ENCODE measurements around the gene RARRES2. TPM values are rescaled to one million over a fixed set of nuclear protein-coding genes. Genes with fewer than 3 reads are reported as not detected.

Gene RARRES2
- total and polyA plus RNA-seq, 5 experiments from 2014 or later = 0.29 TPM; not detected in 4

DNA sequence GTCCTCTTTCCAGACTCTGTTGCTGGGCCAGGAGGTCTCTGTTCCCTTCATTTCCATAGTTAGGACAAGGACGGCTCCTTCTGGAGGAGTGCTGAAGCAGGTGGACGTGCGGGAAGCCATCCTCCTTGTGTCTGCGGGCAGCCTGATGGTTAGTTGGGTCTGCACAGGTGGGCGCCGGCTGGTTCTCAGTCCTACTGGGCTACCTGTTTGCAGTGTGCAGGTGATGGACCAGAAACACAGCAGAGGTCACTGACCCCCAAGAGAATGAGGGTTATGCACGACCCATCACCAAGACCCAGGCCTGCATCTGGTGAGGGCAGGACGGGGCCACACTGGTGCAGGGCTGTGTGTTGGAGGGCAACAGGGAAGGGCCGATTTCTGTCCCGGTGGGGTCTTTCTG is 7.8 kb downstream of the RARRES2 start:
- DNase-seq = no peak
- peak overlapping the region in 1 of 10 donors; percentile 21 for H3K27ac Mint-ChIP-seq
- no peaks in the 10 kb centered on the region for H3K27me3 Mint-ChIP-seq
- ATAC-seq = no peak
- POLR2A ChIA-PET = no interaction called here
- peaks cover 4 to 42% (median 8%) of the 10 kb centered on the region in 3 donors for H3K36me3 Mint-ChIP-seq
- no peaks in the 10 kb centered on the region for H3K9me3 Mint-ChIP-seq
- no peak overlapping the region for H3K4me3 Mint-ChIP-seq
- H3K4me1 Mint-ChIP-seq = peaks cover 0 to 13% (median 7%) of the 10 kb centered on the region in 4 donors

DNA sequence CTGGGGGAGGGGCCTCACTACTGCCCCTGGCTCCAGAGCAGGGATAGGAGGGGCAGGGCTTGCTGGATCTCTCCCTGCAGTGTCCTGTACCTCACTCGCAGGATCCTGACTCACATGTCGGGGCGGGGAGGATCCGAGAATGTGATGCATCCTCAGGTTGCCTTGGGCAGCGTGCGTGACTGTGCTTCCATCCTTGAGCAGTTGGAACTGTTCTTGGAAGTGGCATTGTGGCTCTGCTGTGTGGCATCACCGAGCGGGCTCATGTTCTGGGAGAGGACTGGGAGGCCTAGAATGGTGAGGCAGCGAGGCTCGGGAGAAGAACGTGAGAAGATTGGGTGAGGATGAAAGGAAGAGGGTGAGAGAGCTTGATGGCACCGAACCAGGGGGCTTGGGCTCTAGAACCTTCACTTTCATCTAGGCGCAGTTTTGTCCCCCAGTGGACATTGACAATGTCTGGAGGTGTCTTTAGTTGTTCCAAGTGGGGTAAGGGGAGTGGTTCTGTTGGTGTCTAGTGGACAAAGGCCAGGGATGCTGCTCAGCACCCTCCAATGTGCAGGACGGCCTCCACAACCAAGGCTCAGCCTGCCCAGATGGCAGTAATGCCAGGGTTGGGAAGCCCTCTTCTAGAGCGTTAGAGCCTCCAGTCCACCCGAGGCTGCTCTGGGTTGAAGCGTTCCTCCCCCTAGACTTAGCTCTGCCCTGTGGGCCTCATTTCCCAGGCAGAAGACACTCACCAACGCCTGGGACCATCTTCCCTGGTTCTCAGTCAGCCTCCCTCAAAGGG is 8.4 kb downstream of the RARRES2 start:
- Mint-ChIP-seq H3K4me1 (peaks cover 0 to 11% (median 6%) of the 10 kb centered on the region in 4 donors), H3K36me3 (peaks cover 7 to 47% (median 9%) of the 10 kb centered on the region in 3 donors), H3K27ac (peak overlapping the region in 1 of 10 donors; percentile 21), H3K27me3 (no peaks in the 10 kb centered on the region), H3K9me3 (no peaks in the 10 kb centered on the region), H3K4me3 (no peak overlapping the region)
- ATAC-seq (no peak), DNase-seq (no peak)
- POLR2A ChIA-PET = no interaction called here

DNA sequence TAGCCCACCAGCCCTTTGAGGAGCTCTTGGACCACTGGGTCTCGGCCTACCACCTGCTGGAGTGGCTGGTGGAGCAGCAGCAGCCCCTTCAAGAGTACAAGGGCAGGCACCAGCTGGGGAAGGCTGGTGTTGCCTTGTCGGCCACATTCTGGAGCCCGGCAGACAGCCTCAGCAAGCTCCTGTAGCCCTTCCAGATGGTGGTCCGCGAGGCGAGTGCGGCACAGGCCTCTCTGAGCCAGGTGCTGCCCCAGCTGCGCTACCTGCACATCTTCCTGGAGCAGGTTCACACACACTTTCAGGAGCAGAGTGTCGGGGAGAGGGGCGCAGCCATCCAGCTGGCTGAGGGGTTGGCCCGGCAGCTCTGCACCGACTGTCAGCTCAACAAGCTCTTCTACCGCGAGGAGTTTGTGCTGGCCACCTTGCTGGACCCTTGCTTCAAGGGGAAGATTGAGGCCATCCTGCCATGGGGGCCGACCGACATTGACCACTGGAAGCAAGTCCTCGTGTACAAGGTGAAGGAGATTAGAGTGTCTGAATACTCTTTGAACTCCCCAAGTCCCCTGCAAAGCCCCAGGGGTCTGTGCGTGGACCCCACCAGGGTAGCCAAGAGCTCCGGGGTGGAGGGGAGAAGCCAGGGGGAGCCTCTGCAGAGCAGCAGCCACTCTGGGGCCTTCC is 11.1 kb downstream of the RARRES2 start:
- H3K27ac Mint-ChIP-seq = no peak overlapping the region
- H3K9me3 Mint-ChIP-seq = no peaks in the 10 kb centered on the region
- H3K27me3 Mint-ChIP-seq = no peaks in the 10 kb centered on the region
- H3K4me3 Mint-ChIP-seq = no peak overlapping the region
- ATAC-seq (no peak), DNase-seq (no peak)
- POLR2A ChIA-PET = interaction anchor here (0.6 kb wide), 1 partner anchor 1162 kb away, joined by 3 read pairs; no protein-coding TSS in a partner anchor
- H3K4me1 Mint-ChIP-seq = peaks cover 2 to 15% (median 12%) of the 10 kb centered on the region in 4 donors
- H3K36me3 Mint-ChIP-seq = peaks cover 10 to 55% (median 12%) of the 10 kb centered on the region in 3 donors

DNA sequence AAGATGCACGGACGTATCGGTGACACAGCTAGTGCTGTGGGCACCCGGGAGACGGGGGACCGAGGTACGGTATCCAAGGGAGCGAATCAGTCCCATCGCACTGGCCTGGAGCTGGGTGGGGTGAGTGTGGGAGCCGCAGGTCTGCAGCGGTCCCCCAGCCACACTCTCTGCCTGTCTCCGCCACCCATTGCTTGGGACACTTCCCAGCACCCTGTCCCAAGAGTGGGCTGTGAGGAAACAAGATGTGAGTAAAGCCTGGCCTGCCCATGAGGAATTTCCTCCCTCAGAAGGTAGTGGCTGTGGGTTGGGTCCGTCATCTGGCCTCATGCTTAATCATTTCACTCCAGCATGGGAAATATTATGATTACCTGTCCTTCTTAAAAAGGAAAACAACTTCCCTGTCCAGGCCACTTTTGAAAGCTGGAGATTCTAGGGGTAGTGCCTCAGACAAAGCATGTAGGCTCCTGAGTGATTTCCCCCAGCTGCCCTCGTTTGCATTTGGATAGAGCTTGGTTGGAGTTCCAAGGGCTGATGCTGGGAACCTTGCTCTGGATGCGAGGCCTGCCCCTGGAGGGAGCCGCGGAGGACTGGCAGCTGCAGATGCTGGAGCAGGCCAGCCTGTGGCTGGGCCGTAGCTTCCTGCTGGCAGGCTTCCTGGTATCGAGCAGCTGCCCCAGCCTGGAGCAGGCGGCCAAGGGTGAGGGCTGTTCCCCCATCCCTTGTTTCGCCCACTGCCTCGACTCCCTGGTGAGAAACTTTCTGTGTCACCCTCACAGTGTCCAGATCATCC is 11.9 kb downstream of the RARRES2 start:
- H3K27ac Mint-ChIP-seq = no peak overlapping the region
- DNase-seq (no peak), ATAC-seq (no peak)
- H3K4me1 Mint-ChIP-seq = peaks cover 11 to 23% (median 19%) of the 10 kb centered on the region in 4 donors
- peaks cover 10 to 60% (median 12%) of the 10 kb centered on the region in 3 donors for H3K36me3 Mint-ChIP-seq
- no peak overlapping the region for H3K4me3 Mint-ChIP-seq
- no peaks in the 10 kb centered on the region for H3K27me3 Mint-ChIP-seq
- POLR2A ChIA-PET = interaction anchor here (0.6 kb wide), 1 partner anchor 1163 kb away, joined by 3 read pairs; no protein-coding TSS in a partner anchor
- no peaks in the 10 kb centered on the region for H3K9me3 Mint-ChIP-seq

DNA sequence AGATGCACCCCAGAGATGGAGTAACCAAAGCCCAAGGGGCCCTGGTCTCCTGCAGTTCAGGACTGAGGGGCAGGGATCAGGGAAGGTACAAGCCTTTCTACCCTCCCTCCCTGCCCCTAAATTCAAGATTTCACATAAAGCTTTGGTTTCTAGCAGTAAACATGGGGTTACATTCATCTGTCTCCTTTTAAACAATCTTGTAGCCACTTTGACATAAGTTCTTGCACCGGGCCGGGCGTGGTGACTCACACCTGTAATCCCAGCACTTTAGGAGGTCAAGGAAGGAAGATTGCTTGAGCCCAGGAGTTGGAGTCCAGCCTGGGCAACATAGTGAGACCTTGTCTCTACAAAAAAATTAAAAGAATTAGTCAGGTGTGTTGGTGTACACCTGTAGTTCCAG is 14.1 kb downstream of the RARRES2 start:
- DNase-seq = no peak
- Mint-ChIP-seq H3K36me3 (peaks cover 12 to 60% (median 13%) of the 10 kb centered on the region in 3 donors), H3K4me3 (no peak overlapping the region), H3K27me3 (no peaks in the 10 kb centered on the region), H3K27ac (peak overlapping the region in 2 of 10 donors; percentile 38 to 44), H3K9me3 (no peaks in the 10 kb centered on the region), H3K4me1 (peaks cover 24 to 40% (median 32%) of the 10 kb centered on the region in 4 donors)
- POLR2A ChIA-PET = no interaction called here
- no peak for ATAC-seq

DNA sequence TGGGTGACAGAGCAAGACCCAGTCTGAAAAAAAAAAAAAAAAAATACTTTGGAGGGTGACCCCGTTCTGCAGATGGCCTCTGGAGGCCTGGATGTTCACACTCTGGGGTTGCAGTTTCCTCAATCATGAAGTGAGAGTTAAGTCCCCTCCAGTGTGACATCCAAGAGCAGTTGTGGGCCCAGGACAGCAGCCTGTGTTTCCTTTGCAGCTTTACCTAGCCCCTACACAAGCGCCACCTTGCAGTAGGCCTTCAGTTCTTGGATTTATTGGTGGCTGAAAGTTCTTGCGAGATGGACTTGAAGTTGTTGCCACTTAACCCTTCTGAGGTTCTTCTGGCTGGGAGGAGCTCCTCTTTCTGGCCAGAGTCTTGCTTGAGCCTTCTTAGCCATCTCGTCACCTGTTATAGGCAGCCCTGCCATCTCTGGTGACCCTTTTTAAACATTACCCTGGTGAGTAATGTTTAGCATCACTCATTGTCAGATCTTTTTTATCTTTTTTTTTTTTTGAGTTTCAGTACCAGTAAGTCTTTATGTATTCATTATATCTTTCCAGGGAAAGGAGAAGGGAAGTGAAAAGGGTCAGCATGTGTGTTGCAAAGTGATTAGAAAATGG is 14.7 kb downstream of the RARRES2 start:
- no peak overlapping the region for H3K4me3 Mint-ChIP-seq
- POLR2A ChIA-PET = no interaction called here
- H3K36me3 Mint-ChIP-seq = peaks cover 12 to 60% (median 13%) of the 10 kb centered on the region in 3 donors
- peak overlapping the region in 4 of 10 donors; percentile 1 to 89 (median 38) for H3K27ac Mint-ChIP-seq
- peaks cover 27 to 45% (median 38%) of the 10 kb centered on the region in 4 donors for H3K4me1 Mint-ChIP-seq
- H3K27me3 Mint-ChIP-seq = no peaks in the 10 kb centered on the region
- ATAC-seq = no peak
- no peak for DNase-seq
- H3K9me3 Mint-ChIP-seq = no peaks in the 10 kb centered on the region

DNA sequence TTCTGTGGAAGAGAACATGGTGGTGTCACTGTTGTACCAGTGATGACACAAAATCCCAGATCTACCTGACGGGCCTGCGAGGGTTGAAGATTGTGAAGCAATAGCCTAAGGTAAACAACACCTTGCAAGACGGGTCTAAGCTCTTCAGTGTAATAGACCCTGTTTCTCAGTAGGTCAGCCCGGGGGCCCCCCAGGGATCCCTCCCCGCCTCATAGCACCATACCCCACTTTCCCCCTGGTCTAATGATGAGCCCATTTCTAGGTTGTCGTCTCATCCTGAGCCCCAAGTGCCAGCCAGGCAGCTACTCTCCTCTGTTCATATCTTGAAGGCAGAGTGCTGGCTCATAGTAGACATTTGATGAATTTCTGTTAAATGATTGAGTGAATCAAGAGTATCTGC is 15.5 kb downstream of the RARRES2 start:
- no peaks in the 10 kb centered on the region for H3K27me3 Mint-ChIP-seq
- POLR2A ChIA-PET = no interaction called here

DNA sequence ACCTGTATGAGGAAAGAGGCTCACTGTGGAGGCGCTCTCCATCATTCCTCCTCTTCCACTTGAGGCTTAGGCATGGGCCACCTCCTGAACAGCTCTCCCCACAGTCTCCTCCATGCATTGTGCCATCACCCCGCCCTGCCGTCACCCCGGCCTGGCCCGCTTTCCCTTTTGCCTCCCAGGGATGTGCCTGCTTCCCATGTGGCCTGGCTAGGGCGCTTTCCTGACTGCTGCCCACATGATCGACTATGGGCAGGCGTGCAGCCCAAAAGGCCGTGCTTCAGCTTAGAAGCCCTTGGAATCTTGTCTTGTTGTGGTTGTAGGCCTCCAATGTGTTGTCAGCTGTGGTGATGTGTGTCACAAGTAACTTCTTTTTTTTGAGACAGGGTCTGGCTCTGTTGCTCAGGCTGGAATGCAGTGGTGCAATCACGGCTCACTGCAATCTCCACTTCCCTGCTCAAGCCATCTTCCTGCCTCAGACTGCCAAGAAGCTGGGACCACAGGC is 16.3 kb downstream of the RARRES2 start:
- no peak for ATAC-seq
- no peak for DNase-seq
- Mint-ChIP-seq H3K4me3 (peak overlapping the region; percentile 92 to 100 (median 98)), H3K27me3 (no peaks in the 10 kb centered on the region), H3K27ac (peak overlapping the region in 9 of 10 donors; percentile 1 to 99 (median 97)), H3K9me3 (no peaks in the 10 kb centered on the region), H3K36me3 (peaks cover 10 to 50% (median 13%) of the 10 kb centered on the region in 3 donors), H3K4me1 (peaks cover 25 to 50% (median 46%) of the 10 kb centered on the region in 4 donors)
- POLR2A ChIA-PET = no interaction called here

More for the DNA sequence above, 15.5 kb downstream of the RARRES2 start:
- DNase-seq (no peak), ATAC-seq (no peak)
- peaks cover 25 to 49% (median 43%) of the 10 kb centered on the region in 4 donors for H3K4me1 Mint-ChIP-seq
- H3K9me3 Mint-ChIP-seq = no peaks in the 10 kb centered on the region
- H3K4me3 Mint-ChIP-seq = peak overlapping the region in 2 of 10 donors; percentile 5 to 23
- H3K27ac Mint-ChIP-seq = peak overlapping the region in 6 of 10 donors; percentile 32 to 95 (median 56)
- H3K36me3 Mint-ChIP-seq = peaks cover 10 to 53% (median 13%) of the 10 kb centered on the region in 3 donors

DNA sequence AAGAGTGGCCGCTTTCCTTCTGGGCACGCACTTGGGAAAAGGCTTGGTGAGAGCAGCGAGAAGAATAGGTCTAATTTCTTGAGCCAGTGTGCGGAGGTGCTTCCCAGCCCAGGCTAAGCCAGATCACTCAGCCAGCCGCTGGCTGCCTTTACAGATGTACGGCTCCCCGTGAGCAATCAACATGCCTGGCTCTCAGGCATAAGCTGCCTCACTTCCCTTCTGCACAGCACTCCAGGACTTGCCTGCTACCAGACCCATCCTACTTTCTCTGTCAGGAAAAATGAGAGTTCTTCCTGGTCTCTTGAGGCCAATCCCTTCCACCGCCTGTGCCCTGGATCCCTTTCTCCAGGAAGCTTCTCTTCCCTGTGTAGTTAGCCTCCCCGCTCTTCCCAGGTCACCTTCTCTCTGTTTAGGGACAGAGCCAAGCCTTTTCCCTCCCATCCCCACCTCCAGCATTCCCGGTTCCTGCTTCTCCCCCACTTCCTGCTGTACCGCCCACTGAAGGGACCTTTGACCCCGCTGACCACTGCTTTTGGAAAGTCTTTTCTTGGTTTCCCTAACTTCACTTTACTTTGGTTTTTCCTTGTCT is 17.0 kb downstream of the RARRES2 start:
- ATAC-seq = no peak
- Mint-ChIP-seq H3K36me3 (peaks cover 10 to 44% (median 13%) of the 10 kb centered on the region in 3 donors), H3K4me1 (peaks cover 25 to 52% (median 48%) of the 10 kb centered on the region in 4 donors), H3K4me3 (peak overlapping the region; percentile 92 to 100 (median 98)), H3K27ac (peak overlapping the region; percentile 95 to 99 (median 97)), H3K9me3 (no peaks in the 10 kb centered on the region), H3K27me3 (no peaks in the 10 kb centered on the region)
- POLR2A ChIA-PET = no interaction called here
- no peak for DNase-seq

DNA sequence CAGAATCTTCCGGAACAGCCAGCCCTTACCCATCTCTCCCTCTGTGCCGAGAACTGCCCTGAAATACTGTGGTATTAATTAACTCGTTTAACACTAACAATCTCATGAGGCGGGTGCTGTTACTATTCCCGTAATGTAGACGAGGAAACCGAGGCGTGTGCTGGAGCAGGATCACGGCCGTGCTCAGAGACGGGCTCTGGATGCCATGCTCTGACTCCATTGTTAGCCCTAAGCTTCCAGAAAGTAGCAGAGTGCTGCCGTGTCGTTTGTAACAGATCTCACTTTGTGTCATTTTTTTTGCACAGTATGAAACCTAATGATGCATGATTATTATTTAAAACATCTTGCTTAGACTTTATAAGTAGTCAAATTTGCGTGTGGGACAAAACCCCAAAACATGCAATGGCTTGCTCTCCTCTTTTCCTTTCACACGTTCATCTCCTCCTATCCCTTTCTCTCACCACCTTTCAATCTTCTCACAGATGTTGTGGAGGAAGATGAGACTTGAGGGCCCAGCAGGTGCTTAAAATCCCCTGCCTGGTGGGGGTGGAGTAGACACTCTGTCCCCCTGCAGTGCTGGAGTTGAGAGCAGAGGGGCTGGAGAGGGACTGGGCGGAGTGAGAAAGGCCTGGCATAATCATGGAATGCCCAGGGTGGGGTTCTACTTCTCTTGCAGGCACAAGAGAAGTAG is 17.6 kb downstream of the RARRES2 start:
- peak overlapping the region; percentile 95 to 99 (median 97) for H3K27ac Mint-ChIP-seq
- peak; percentile 45 to 46 for ATAC-seq
- peak overlapping the region; percentile 92 to 100 (median 98) for H3K4me3 Mint-ChIP-seq
- POLR2A ChIA-PET = interaction anchor here (0.8 to 1.7 kb wide), 5 partner anchors 10 to 191 kb away, joined by 3 to 8 read pairs (median 4); partner anchors contain the start of genes GIMAP7 and REPIN1
- H3K4me1 Mint-ChIP-seq = peaks cover 24 to 52% (median 48%) of the 10 kb centered on the region in 4 donors
- H3K36me3 Mint-ChIP-seq = peaks cover 9 to 38% (median 10%) of the 10 kb centered on the region in 3 donors
- no peaks in the 10 kb centered on the region for H3K9me3 Mint-ChIP-seq
- H3K27me3 Mint-ChIP-seq = no peaks in the 10 kb centered on the region
- DNase-seq = peak in 2 of 10 donors; percentile 21 to 30
